DMS53 treated with DMSO at 0.1 percent for 48 hours (cell line): ENCODE results near the gene IAH1.

Source experiments
- DNase-seq: peaks from one replicate; lab custom pipeline; 2025; ENCODE audit not compliant: unreplicated experiment; lab: John Stamatoyannopoulos, UW

Gene IAH1

GRCh38 chr2:9527995-9528787 lies 53.8 kb downstream of the IAH1 start:
- DNase-seq = no peak

GRCh38 chr2:9532421-9532820 lies 58.1 kb downstream of the IAH1 start:
- no peak for DNase-seq

GRCh38 chr2:9533663-9534062 lies 59.3 kb downstream of the IAH1 start:
- DNase-seq = no peak

- DNase-seq = no peak
Measured at GRCh38 chr2:9535177-9535576, 60.8 kb downstream of the IAH1 start.

- no peak for DNase-seq
Measured at GRCh38 chr2:9536504-9536903, 62.2 kb downstream of the IAH1 start.

GRCh38 chr2:9538000-9538507 lies 63.7 kb downstream of the IAH1 start:
- DNase-seq = no peak
